Measurements from ENCODE around the gene AKAP13. TPM values are rescaled to one million over a fixed set of nuclear protein-coding genes. Genes with fewer than 3 reads are reported as not detected.
A peak's percentile ranks its signal among the peaks of the same experiment; 100 is the strongest.

The AKAP13 gene
- total and polyA plus RNA-seq, 5 experiments from 2014 or later, result 113 to 244 (median 131) TPM

DNA sequence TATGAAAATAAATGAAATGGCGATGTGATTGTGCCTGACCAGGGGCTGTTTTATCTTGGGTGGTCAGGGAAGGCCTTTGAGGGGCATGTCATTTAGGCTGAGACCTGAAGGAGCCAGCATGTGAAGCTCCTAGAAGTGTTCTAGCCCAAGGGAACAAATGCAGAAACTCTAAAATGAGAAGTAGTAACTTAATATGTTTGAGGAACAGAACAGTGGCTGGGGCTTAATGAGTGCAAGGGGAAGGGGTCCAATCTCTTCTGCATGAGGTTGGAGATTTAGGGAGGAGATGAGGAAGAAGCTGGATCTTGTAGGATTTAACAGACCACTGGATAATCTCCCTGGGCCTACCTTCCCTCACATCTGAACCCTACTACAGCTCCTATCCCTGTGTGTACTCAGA lies 110.5 kb downstream of the AKAP13 start:
- no peak for ATAC-seq
- peaks cover 48 to 89% (median 71%) of the 10 kb centered on the region in 4 donors for H3K4me1 Mint-ChIP-seq
- POLR2A ChIA-PET, result no interaction called here
- no peaks in the 10 kb centered on the region for H3K27me3 Mint-ChIP-seq
- no peaks in the 10 kb centered on the region for H3K9me3 Mint-ChIP-seq
- no peak overlapping the region for H3K4me3 Mint-ChIP-seq
- H3K27ac Mint-ChIP-seq, result peak overlapping the region in 5 of 10 donors; percentile 1 to 64 (median 25)
- peaks cover 0 to 22% (median 4%) of the 10 kb centered on the region in 3 donors for H3K36me3 Mint-ChIP-seq
- DNase-seq, result no peak

DNA sequence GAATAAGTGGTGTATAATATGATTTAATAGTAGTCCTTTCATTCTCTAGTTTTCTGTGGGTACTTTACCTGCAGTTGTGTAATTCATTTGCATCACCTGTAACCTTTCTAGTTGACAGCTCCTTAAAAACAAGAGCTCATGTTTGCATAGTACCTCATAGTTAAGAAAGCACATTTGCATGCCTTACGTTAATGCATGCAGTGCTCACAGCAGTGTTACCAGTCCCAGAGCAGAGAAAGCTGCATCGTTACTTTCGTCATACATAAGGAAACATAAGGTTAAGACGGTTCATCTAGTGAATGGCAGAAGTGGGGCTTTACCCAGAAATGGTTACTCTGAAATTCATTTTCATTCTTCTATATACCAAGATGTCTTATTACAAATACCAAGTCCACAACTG lies 111.3 kb downstream of the AKAP13 start:
- Mint-ChIP-seq H3K9me3 (no peaks in the 10 kb centered on the region), H3K27me3 (no peaks in the 10 kb centered on the region), H3K36me3 (peaks cover 0 to 23% (median 4%) of the 10 kb centered on the region in 3 donors), H3K4me3 (no peak overlapping the region), H3K4me1 (peaks cover 52 to 92% (median 73%) of the 10 kb centered on the region in 4 donors), H3K27ac (peak overlapping the region in 1 of 10 donors; percentile 16)
- POLR2A ChIA-PET, result no interaction called here
- DNase-seq, result no peak
- ATAC-seq, result no peak

DNA sequence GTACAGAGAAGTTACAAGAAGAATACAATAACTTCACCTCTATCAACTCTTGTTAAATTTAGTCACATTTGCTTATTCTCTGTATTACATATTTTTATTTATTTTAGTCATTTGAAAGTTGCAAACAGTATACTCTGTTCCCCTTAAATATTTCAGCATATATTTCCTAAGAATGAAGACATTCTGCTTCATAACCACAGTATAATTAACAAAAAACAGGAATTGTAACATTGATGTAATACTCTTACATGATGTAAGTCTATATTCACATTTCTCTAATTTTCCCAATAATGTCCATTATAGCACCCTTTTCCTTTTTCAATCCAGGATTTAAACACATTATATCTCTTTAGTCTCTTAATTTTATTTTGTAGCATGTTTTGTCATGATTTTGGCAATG lies 112.0 kb downstream of the AKAP13 start:
- Mint-ChIP-seq H3K27me3 (no peaks in the 10 kb centered on the region), H3K4me3 (no peak overlapping the region), H3K9me3 (no peaks in the 10 kb centered on the region), H3K36me3 (peaks cover 0 to 19% (median 4%) of the 10 kb centered on the region in 3 donors), H3K4me1 (peaks cover 57 to 95% (median 79%) of the 10 kb centered on the region in 4 donors), H3K27ac (no peak overlapping the region)
- POLR2A ChIA-PET, result interaction anchor here (0.7 kb wide), 1 partner anchor 36 kb away, joined by 3 read pairs; no protein-coding TSS in a partner anchor
- no peak for DNase-seq
- ATAC-seq, result no peak

DNA sequence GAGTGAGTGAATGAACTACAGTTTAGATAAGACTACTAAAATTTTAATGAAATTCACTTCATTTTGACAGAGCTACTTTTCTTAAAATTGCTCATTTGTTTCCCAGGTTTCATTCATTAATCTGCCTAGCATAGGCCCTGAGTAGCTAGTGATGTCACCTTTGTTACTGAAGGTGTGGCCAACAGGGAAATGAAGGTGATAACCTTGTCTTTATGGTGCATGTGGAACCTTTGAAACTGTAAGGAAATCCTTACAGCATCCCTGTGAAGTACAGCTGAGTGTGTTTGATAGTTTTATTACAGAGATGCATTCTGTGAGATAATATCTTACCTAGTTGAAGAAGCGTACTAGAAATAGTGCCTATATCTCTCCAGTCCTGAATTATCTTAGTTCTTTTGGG lies 112.9 kb downstream of the AKAP13 start:
- H3K27ac Mint-ChIP-seq, result peak overlapping the region in 1 of 10 donors; percentile 0
- ATAC-seq (no peak), DNase-seq (no peak)
- H3K4me1 Mint-ChIP-seq, result peaks cover 58 to 96% (median 81%) of the 10 kb centered on the region in 4 donors
- H3K4me3 Mint-ChIP-seq, result no peak overlapping the region
- POLR2A ChIA-PET, result interaction anchor here (0.7 kb wide), 2 partner anchors 35 to 308 kb away, joined by 3 read pairs; no protein-coding TSS in a partner anchor
- no peaks in the 10 kb centered on the region for H3K9me3 Mint-ChIP-seq
- peaks cover 0 to 12% (median 0%) of the 10 kb centered on the region in 3 donors for H3K36me3 Mint-ChIP-seq
- H3K27me3 Mint-ChIP-seq, result no peaks in the 10 kb centered on the region

DNA sequence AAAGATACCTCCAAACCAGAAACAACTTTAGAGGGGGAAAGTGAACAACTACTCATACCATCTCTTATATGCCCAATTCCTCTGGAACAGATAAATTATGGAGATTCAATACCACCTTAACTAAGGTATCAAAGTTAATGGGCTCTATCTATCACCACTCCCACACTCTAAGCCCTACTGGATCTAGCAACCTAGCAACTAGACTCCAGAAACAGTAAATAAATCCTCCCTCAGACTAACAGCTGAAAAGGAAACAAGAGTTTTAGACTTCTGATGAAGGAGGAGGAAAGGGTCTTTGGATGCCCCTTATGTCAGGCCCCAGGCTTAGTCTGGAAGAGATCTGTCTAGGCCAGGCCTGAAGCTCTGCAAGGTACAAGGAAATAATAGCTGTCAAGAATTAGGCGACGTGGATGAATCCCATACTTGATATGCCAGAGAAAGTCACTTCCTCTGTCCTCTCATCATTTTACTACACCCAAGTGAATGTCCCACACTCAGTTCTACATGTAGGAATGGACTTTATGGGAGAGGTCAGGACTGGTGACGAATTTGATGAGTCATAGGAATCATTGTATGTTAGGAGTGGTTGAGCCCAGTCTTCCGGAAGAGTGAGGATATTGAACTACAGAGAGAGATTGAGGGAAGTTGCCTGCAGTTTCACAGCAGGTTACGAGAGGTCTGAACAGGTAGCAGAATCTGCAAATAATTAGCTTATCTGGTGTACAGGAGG lies 113.8 kb downstream of the AKAP13 start:
- peaks cover 0 to 9% (median 0%) of the 10 kb centered on the region in 3 donors for H3K36me3 Mint-ChIP-seq
- peak overlapping the region in 1 of 10 donors; percentile 28 for H3K4me3 Mint-ChIP-seq
- no peaks in the 10 kb centered on the region for H3K27me3 Mint-ChIP-seq
- H3K27ac Mint-ChIP-seq, result peak overlapping the region in 8 of 10 donors; percentile 16 to 79 (median 62)
- no peaks in the 10 kb centered on the region for H3K9me3 Mint-ChIP-seq
- POLR2A ChIA-PET, result interaction anchor here (0.6 kb wide), 1 partner anchor 16 kb away, joined by 3 read pairs; no protein-coding TSS in a partner anchor
- peak; percentile 44 to 79 for ATAC-seq
- peaks cover 58 to 96% (median 81%) of the 10 kb centered on the region in 4 donors for H3K4me1 Mint-ChIP-seq
- DNase-seq, result peak in 1 of 10 donors; percentile 29

GRCh38 chr15:85495096-85495495 lies 114.7 kb downstream of the AKAP13 start:
- ATAC-seq (no peak), DNase-seq (no peak)
- Mint-ChIP-seq H3K4me3 (no peak overlapping the region), H3K27ac (peak overlapping the region in 2 of 10 donors; percentile 52 to 57), H3K36me3 (peaks cover 0 to 9% (median 0%) of the 10 kb centered on the region in 3 donors), H3K27me3 (no peaks in the 10 kb centered on the region), H3K9me3 (no peaks in the 10 kb centered on the region), H3K4me1 (peaks cover 59 to 96% (median 82%) of the 10 kb centered on the region in 4 donors)
- POLR2A ChIA-PET, result no interaction called here

GRCh38 chr15:85495544-85495943 lies 115.1 kb downstream of the AKAP13 start:
- no peak for ATAC-seq
- Mint-ChIP-seq H3K36me3 (peaks cover 0 to 6% (median 0%) of the 10 kb centered on the region in 3 donors), H3K4me1 (peaks cover 54 to 96% (median 82%) of the 10 kb centered on the region in 4 donors), H3K9me3 (no peaks in the 10 kb centered on the region), H3K4me3 (no peak overlapping the region), H3K27me3 (no peaks in the 10 kb centered on the region), H3K27ac (peak overlapping the region in 3 of 10 donors; percentile 13 to 45 (median 14))
- DNase-seq, result no peak
- POLR2A ChIA-PET, result no interaction called here

DNA sequence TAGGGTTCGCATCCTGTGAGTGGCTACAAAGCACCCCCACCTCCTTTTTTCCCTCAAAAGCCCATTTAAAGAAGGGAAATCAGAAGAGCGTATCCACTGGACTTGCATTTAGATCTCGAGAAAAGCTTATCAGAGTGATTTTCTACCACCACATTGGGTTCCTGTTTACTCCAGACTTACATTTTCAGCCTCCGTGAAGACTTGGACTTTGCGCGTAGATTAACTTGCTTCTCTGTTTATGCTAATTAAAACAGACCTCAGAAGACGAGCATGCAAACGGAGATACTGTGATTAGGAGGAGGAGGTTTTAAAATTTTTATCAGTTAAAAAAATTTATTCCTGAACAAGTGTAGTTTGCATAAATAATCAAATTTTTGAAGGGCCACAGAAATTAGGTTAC lies 115.7 kb downstream of the AKAP13 start:
- POLR2A ChIA-PET, result no interaction called here
- no peaks in the 10 kb centered on the region for H3K27me3 Mint-ChIP-seq
- no peaks in the 10 kb centered on the region for H3K9me3 Mint-ChIP-seq
- no peak for DNase-seq
- H3K36me3 Mint-ChIP-seq, result peaks cover 0 to 3% (median 0%) of the 10 kb centered on the region in 3 donors
- no peak for ATAC-seq
- peak overlapping the region in 1 of 10 donors; percentile 1 for H3K4me3 Mint-ChIP-seq
- H3K27ac Mint-ChIP-seq, result peak overlapping the region in 3 of 10 donors; percentile 13 to 45 (median 14)
- H3K4me1 Mint-ChIP-seq, result peaks cover 52 to 96% (median 82%) of the 10 kb centered on the region in 4 donors

GRCh38 chr15:85496551-85497171 lies 116.3 kb downstream of the AKAP13 start:
- ATAC-seq (no peak), DNase-seq (no peak)
- Mint-ChIP-seq H3K4me1 (peaks cover 54 to 99% (median 86%) of the 10 kb centered on the region in 4 donors), H3K27me3 (no peaks in the 10 kb centered on the region), H3K9me3 (no peaks in the 10 kb centered on the region), H3K27ac (peak overlapping the region in 3 of 10 donors; percentile 20 to 45 (median 40)), H3K4me3 (peak overlapping the region in 2 of 10 donors; percentile 2 to 21), H3K36me3 (peaks cover 0 to 3% (median 0%) of the 10 kb centered on the region in 3 donors)
- POLR2A ChIA-PET, result no interaction called here

GRCh38 chr15:85497172-85497569 lies 116.8 kb downstream of the AKAP13 start:
- H3K4me1 Mint-ChIP-seq, result peaks cover 55 to 100% (median 90%) of the 10 kb centered on the region in 4 donors
- H3K9me3 Mint-ChIP-seq, result no peaks in the 10 kb centered on the region
- H3K27me3 Mint-ChIP-seq, result no peaks in the 10 kb centered on the region
- H3K36me3 Mint-ChIP-seq, result peaks cover 0 to 3% (median 0%) of the 10 kb centered on the region in 3 donors
- peak overlapping the region in 2 of 10 donors; percentile 40 to 52 for H3K27ac Mint-ChIP-seq
- POLR2A ChIA-PET, result no interaction called here
- no peak for DNase-seq
- no peak for ATAC-seq
- H3K4me3 Mint-ChIP-seq, result peak overlapping the region in 3 of 10 donors; percentile 2 to 7 (median 3)

DNA sequence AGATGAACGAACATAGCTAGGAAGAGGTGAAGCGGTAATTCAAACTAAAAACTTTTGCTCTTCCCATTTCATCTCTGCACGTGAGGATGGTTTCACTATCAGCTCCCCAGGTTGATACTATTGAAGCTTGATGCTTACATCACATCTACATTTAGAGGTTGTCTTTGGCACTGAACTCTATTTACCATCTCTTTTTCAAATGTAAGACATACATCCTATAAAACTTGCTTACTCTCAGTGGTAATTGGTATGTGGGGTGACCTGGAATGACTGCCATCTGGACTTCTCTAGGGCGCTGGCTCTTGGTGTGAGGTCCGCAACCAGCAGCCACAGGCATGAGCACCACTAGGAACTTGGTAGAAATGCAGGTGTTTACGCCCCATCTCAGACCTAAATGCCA lies 118.1 kb downstream of the AKAP13 start:
- H3K27ac Mint-ChIP-seq, result peak overlapping the region in 3 of 10 donors; percentile 29 to 81 (median 62)

GRCh38 chr15:85499371-85499887 lies 119.0 kb downstream of the AKAP13 start:
- H3K4me3 Mint-ChIP-seq, result peak overlapping the region in 8 of 10 donors; percentile 11 to 64 (median 32)
- H3K4me1 Mint-ChIP-seq, result peaks cover 55 to 98% (median 93%) of the 10 kb centered on the region in 4 donors
- peak overlapping the region in 8 of 10 donors; percentile 5 to 81 (median 45) for H3K27ac Mint-ChIP-seq
- POLR2A ChIA-PET, result no interaction called here
- DNase-seq (no peak), ATAC-seq (no peak)
- H3K9me3 Mint-ChIP-seq, result no peaks in the 10 kb centered on the region
- H3K36me3 Mint-ChIP-seq, result peaks cover 0 to 3% (median 0%) of the 10 kb centered on the region in 3 donors
- no peaks in the 10 kb centered on the region for H3K27me3 Mint-ChIP-seq

More for the DNA sequence above, 118.1 kb downstream of the AKAP13 start:
- peaks cover 55 to 100% (median 94%) of the 10 kb centered on the region in 4 donors for H3K4me1 Mint-ChIP-seq
- H3K4me3 Mint-ChIP-seq, result peak overlapping the region in 4 of 10 donors; percentile 8 to 47 (median 20)
- H3K27me3 Mint-ChIP-seq, result no peaks in the 10 kb centered on the region
- no peaks in the 10 kb centered on the region for H3K9me3 Mint-ChIP-seq
- POLR2A ChIA-PET, result no interaction called here
- DNase-seq (no peak), ATAC-seq (peak in 1 of 2 donors; percentile 46)
- H3K36me3 Mint-ChIP-seq, result peaks cover 0 to 3% (median 0%) of the 10 kb centered on the region in 3 donors
